ENCODE data around the gene DNASE2. TPM values are rescaled to one million over a fixed set of nuclear protein-coding genes. Genes with fewer than 3 reads are reported as not detected.

DNASE2 gene
- polyA plus RNA-seq, 1 donor (not counting 4 experiments of a cell fraction or from before 2014, with no cell fraction given): 23.5 TPM

GRCh38 chr19:12842511-12842910 lies 38.7 kb downstream of the DNASE2 start:
- no peak for TF ChIP-seq CTCF (optimal IDR thresholded peaks at IDR 0.05 in 1 of 3, IDR thresholded peaks at IDR 0.05 in 1 of 3, conservative IDR thresholded peaks at IDR 0.05 in 1 of 3; ENCODE audit: extremely low read depth in 1 of 3, insufficient read depth in 2 of 3, low read length in 3 of 3)
- TF ChIP-seq EZH2 (IDR thresholded peaks at IDR 0.05; ENCODE audit: low read length): no peak
- Histone ChIP-seq H3K79me2 (ENCODE audit: control insufficient read depth, insufficient read depth, low read length) (no peaks in the 10 kb centered on the region), H3K9me1 (ENCODE audit: control insufficient read depth, extremely low read depth, insufficient read depth, low read length) (no peaks in the 10 kb centered on the region), H2AFZ (ENCODE audit: control insufficient read depth, low read length) (no peak overlapping the region), H3K4me1 (ENCODE audit: control insufficient read depth, extremely low read depth, insufficient read depth, low read length) (peaks cover 15% of the 10 kb centered on the region), H3K27me3 (ENCODE audit: control insufficient read depth, extremely low read depth, insufficient read depth, low read length) (peaks cover 37% of the 10 kb centered on the region), H3K4me2 (ENCODE audit: control insufficient read depth, extremely low read depth, insufficient read depth, low read depth, low read length) (no peak overlapping the region), H3K36me3 (ENCODE audit: control insufficient read depth in 2 of 2, extremely low read depth in 1 of 2, insufficient read depth in 2 of 2, low read length in 2 of 2) (no peaks in the 10 kb centered on the region), H3K9me3 (ENCODE audit: control insufficient read depth, low read depth, low read length) (no peaks in the 10 kb centered on the region), H3K4me3 (ENCODE audit: control insufficient read depth in 2 of 3, extremely low read depth in 1 of 3, insufficient read depth in 2 of 3, low read depth in 1 of 3, low read length in 3 of 3) (no peak overlapping the region), H4K20me1 (ENCODE audit: control insufficient read depth, extremely low read depth, insufficient read depth, low read length) (no peaks in the 10 kb centered on the region), H3K27ac (ENCODE audit: control insufficient read depth, insufficient read depth, low read length) (no peak overlapping the region), H3K9ac (ENCODE audit: control insufficient read depth, extremely low read depth, insufficient read depth, low read length) (no peak overlapping the region)
- dilution Hi-C loops (cut with MboI; ENCODE audit: extremely low pct_ligation_motif_present, low sequenced_read_pairs): no loop called here
- FAIRE-seq (no peak), DNase-seq (ENCODE audit: low read depth, low spot score) (no peak)

GRCh38 chr19:12841094-12841493 lies 40.2 kb downstream of the DNASE2 start:
- Histone ChIP-seq H2AFZ (ENCODE audit: control insufficient read depth, low read length) (peak overlapping the region; percentile 44), H3K27ac (ENCODE audit: control insufficient read depth, insufficient read depth, low read length) (no peak overlapping the region), H3K9me1 (ENCODE audit: control insufficient read depth, extremely low read depth, insufficient read depth, low read length) (no peaks in the 10 kb centered on the region), H3K27me3 (ENCODE audit: control insufficient read depth, extremely low read depth, insufficient read depth, low read length) (peaks cover 45% of the 10 kb centered on the region), H3K4me2 (ENCODE audit: control insufficient read depth, extremely low read depth, insufficient read depth, low read depth, low read length) (peak overlapping the region; percentile 67), H3K4me3 (ENCODE audit: control insufficient read depth in 2 of 3, extremely low read depth in 1 of 3, insufficient read depth in 2 of 3, low read depth in 1 of 3, low read length in 3 of 3) (peak overlapping the region; percentile 27 to 49 (median 48)), H3K9me3 (ENCODE audit: control insufficient read depth, low read depth, low read length) (no peaks in the 10 kb centered on the region), H3K9ac (ENCODE audit: control insufficient read depth, extremely low read depth, insufficient read depth, low read length) (no peak overlapping the region), H3K36me3 (ENCODE audit: control insufficient read depth in 2 of 2, extremely low read depth in 1 of 2, insufficient read depth in 2 of 2, low read length in 2 of 2) (no peaks in the 10 kb centered on the region), H4K20me1 (ENCODE audit: control insufficient read depth, extremely low read depth, insufficient read depth, low read length) (no peaks in the 10 kb centered on the region), H3K79me2 (ENCODE audit: control insufficient read depth, insufficient read depth, low read length) (no peaks in the 10 kb centered on the region), H3K4me1 (ENCODE audit: control insufficient read depth, extremely low read depth, insufficient read depth, low read length) (peaks cover 14% of the 10 kb centered on the region)
- dilution Hi-C loops (cut with MboI; ENCODE audit: extremely low pct_ligation_motif_present, low sequenced_read_pairs): no loop called here
- no peak for FAIRE-seq
- DNase-seq (ENCODE audit: low read depth, low spot score): no peak
- no peak for TF ChIP-seq EZH2 (IDR thresholded peaks at IDR 0.05; ENCODE audit: low read length)
- TF ChIP-seq CTCF (optimal IDR thresholded peaks at IDR 0.05 in 1 of 3, IDR thresholded peaks at IDR 0.05 in 1 of 3, conservative IDR thresholded peaks at IDR 0.05 in 1 of 3; ENCODE audit: extremely low read depth in 1 of 3, insufficient read depth in 2 of 3, low read length in 3 of 3): no peak
